Measurements from ENCODE around the gene CFAP46. TPM values are rescaled to one million over a fixed set of nuclear protein-coding genes. Genes with fewer than 3 reads are reported as not detected.

CFAP46 gene
- total and polyA plus RNA-seq, 2 experiments from 2014 or later: 2.2 to 2.4 TPM

DNA sequence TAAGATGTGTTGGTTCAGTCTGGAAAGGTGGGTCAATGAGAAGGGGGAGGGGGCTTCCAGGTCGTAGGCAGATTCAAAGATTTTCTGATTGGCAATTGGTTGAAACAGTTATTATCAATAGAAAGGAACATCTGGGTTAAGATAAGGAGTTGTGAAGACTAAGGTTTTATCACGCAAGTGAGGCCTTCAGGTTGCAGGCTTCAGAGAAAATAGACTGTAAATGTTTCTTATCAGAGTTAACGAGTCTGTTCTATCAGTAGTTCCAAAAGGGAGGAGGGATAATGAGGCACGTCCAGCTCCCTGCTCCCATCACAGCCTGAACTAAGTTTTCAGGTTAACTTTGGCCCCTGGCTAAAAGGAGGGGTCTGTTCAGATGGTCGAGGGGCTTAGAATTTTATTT is 11.1 kb upstream of the CFAP46 start:
- WGBS (ENCODE audit: low lambda C conversion rate, missing lambda C conversion rate): 12% methylated on average over 5 of the region's 5 CpGs
- H3K27me3 ChIP-seq: peaks cover 26% of the 10 kb centered on the region

GRCh38 chr10:132951926-132952325 is 9.6 kb upstream of the CFAP46 start:
- Histone ChIP-seq H3K27ac (no peak overlapping the region), H3K79me2 (no peaks in the 10 kb centered on the region), H3K4me3 (no peak overlapping the region), H2AFZ (no peak overlapping the region), H3K9me3 (ENCODE audit: low read depth) (no peaks in the 10 kb centered on the region), H3K27me3 (peaks cover 26% of the 10 kb centered on the region), H3K9me2 (replicated peaks; ENCODE audit: insufficient read depth) (no peaks in the 10 kb centered on the region), H4K20me1 (ENCODE audit: insufficient read depth, poor library complexity, severe bottlenecking) (no peaks in the 10 kb centered on the region), H3K36me3 (replicated peaks; ENCODE audit: insufficient read depth, low read depth) (no peaks in the 10 kb centered on the region), H3K4me1 (ENCODE audit: insufficient read depth) (no peaks in the 10 kb centered on the region), H3K4me2 (no peak overlapping the region)
- no peak for DNase-seq (ENCODE audit: low spot score)
- TF ChIP-seq CTCF (IDR thresholded peaks at IDR 0.05; ENCODE audit: poor library complexity) (no peak), EZH2 (IDR thresholded peaks at IDR 0.05; ENCODE audit: borderline replicate concordance) (no peak), EZH2phosphoT487 (IDR thresholded peaks at IDR 0.05; ENCODE audit: low read depth, severe bottlenecking, unreplicated experiment) (no peak)
- 84% methylated on average over 12 of the region's 12 CpGs for WGBS (ENCODE audit: low lambda C conversion rate, missing lambda C conversion rate)

More for the DNA sequence above, 11.1 kb upstream of the CFAP46 start:
- Histone ChIP-seq H3K9me2 (replicated peaks; ENCODE audit: insufficient read depth) (no peaks in the 10 kb centered on the region), H3K27ac (no peak overlapping the region), H3K36me3 (replicated peaks; ENCODE audit: insufficient read depth, low read depth) (no peaks in the 10 kb centered on the region), H3K79me2 (no peaks in the 10 kb centered on the region), H3K4me3 (no peak overlapping the region), H3K9me3 (ENCODE audit: low read depth) (no peaks in the 10 kb centered on the region), H4K20me1 (ENCODE audit: insufficient read depth, poor library complexity, severe bottlenecking) (no peaks in the 10 kb centered on the region), H3K4me2 (no peak overlapping the region), H2AFZ (no peak overlapping the region), H3K4me1 (ENCODE audit: insufficient read depth) (no peaks in the 10 kb centered on the region)
- no peak for DNase-seq (ENCODE audit: low spot score)
- TF ChIP-seq EZH2phosphoT487 (IDR thresholded peaks at IDR 0.05; ENCODE audit: low read depth, severe bottlenecking, unreplicated experiment) (no peak), EZH2 (IDR thresholded peaks at IDR 0.05; ENCODE audit: borderline replicate concordance) (no peak), CTCF (IDR thresholded peaks at IDR 0.05; ENCODE audit: poor library complexity) (no peak)

DNA sequence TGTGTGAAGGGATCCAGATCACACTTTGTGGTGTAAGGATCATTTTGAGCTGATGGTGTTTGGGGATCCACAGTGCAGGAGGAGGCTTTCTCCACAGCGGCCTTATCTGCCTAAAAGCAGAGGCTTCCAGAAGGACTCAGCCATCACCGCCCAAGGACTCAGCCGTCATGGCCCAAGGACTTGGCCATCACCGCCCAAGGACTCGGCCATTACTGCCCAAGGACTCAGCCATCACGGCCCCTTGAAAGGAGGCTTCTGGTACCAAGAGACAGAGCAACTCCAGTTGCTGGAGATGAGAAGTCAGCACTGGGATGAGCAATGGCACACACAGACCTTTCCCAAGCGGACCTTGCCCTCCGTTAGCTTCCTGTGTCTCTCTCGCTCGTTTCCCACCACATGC is 6.0 kb upstream of the CFAP46 start:
- Histone ChIP-seq H3K27me3 (peaks cover 19% of the 10 kb centered on the region), H3K27ac (no peak overlapping the region), H3K4me3 (no peak overlapping the region), H3K4me2 (no peak overlapping the region), H4K20me1 (ENCODE audit: insufficient read depth, poor library complexity, severe bottlenecking) (no peaks in the 10 kb centered on the region), H3K9me2 (replicated peaks; ENCODE audit: insufficient read depth) (no peaks in the 10 kb centered on the region), H3K9me3 (ENCODE audit: low read depth) (no peaks in the 10 kb centered on the region), H3K36me3 (replicated peaks; ENCODE audit: insufficient read depth, low read depth) (no peaks in the 10 kb centered on the region), H3K79me2 (no peaks in the 10 kb centered on the region), H3K4me1 (ENCODE audit: insufficient read depth) (no peaks in the 10 kb centered on the region), H2AFZ (no peak overlapping the region)
- no peak for TF ChIP-seq CTCF (IDR thresholded peaks at IDR 0.05; ENCODE audit: poor library complexity)
- 94% methylated on average over 10 of the region's 10 CpGs for WGBS (ENCODE audit: low lambda C conversion rate, missing lambda C conversion rate)
- DNase-seq (ENCODE audit: low spot score): no peak

DNA sequence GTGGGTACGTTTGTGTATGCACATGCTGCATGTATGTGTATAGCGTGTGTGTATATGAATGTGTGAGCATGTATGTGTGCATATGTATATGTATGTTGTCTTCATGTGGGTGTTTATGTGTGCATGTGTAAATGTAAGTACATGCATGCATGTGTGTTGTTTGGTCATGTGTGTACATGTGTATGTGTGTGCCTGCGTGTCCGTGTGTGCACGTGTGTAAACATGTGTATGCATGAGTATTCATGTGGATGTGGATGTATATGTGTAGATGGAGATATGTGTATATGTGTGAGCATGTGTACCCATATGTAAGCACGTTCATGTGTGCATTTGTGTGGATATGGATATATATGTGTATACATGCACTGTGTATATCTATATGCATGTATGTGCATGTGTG is 5.5 kb upstream of the CFAP46 start:
- Histone ChIP-seq H2AFZ (no peak overlapping the region), H3K27me3 (peaks cover 19% of the 10 kb centered on the region), H3K9me3 (ENCODE audit: low read depth) (no peaks in the 10 kb centered on the region), H3K4me2 (no peak overlapping the region), H3K4me1 (ENCODE audit: insufficient read depth) (no peaks in the 10 kb centered on the region), H3K27ac (no peak overlapping the region), H4K20me1 (ENCODE audit: insufficient read depth, poor library complexity, severe bottlenecking) (no peaks in the 10 kb centered on the region), H3K4me3 (no peak overlapping the region), H3K9me2 (replicated peaks; ENCODE audit: insufficient read depth) (no peaks in the 10 kb centered on the region), H3K79me2 (no peaks in the 10 kb centered on the region), H3K36me3 (replicated peaks; ENCODE audit: insufficient read depth, low read depth) (no peaks in the 10 kb centered on the region)
- TF ChIP-seq CTCF (IDR thresholded peaks at IDR 0.05; ENCODE audit: poor library complexity) (no peak), EZH2phosphoT487 (IDR thresholded peaks at IDR 0.05; ENCODE audit: low read depth, severe bottlenecking, unreplicated experiment) (no peak)
- WGBS (ENCODE audit: low lambda C conversion rate, missing lambda C conversion rate): 75% methylated on average over 6 of the region's 6 CpGs
- DNase-seq (ENCODE audit: low spot score): no peak

Data from hepatocyte (in vitro differentiated cells).